K562 (cell line): ENCODE data around the gene CD4. TPM values are rescaled to one million over a fixed set of nuclear protein-coding genes. Genes with fewer than 3 reads are reported as not detected.

ENCODE experiments used
- CREB3L1 ChIP-seq: fragments of 450-650 bp; IDR thresholded peaks from 2 replicates; pipeline ENCODE4 v1.6.1; 2014; ENCODE audit warnings: low read depth, mild to moderate bottlenecking, moderate library complexity, borderline replicate concordance
- CXXC5 ChIP-seq: fragments of 250-450 bp; sonication (Bioruptor Pico); IDR thresholded peaks from 2 replicates; pipeline ENCODE4 v1.8.0; 2022; ENCODE audit warnings: inconsistent platforms, mild to moderate bottlenecking, moderate library complexity
- ELK1 ChIP-seq: sonication (generic); formaldehyde crosslinking; IDR thresholded peaks from 2 replicates; pipeline ENCODE4 v1.8.1; 2022; ENCODE audit warnings: missing genetic modification reagents
- FOS ChIP-seq: IDR thresholded peaks from 3 replicates; pipeline ENCODE4 v1.6.1; 2011; ENCODE audit not compliant: insufficient read length; ENCODE audit errors: extremely low read depth
- FOXP1 ChIP-seq: sonication (generic); formaldehyde crosslinking; IDR thresholded peaks from 2 replicates; pipeline ENCODE4 v1.8.0; 2022; ENCODE audit warnings: mild to moderate bottlenecking, missing genetic modification reagents
- HDAC1 ChIP-seq, 2 experiments: fragments of 450-650 bp; IDR thresholded peaks; 2 replicates each; pipeline ENCODE4 v1.6.1; 2016 to 2017; ENCODE audit warnings: inconsistent platforms in 1 of 2, mild to moderate bottlenecking in 1 of 2, moderate library complexity in 1 of 2
- MYC ChIP-seq, 2 experiments: fragments of 250-450 bp in 1 of 2; sonication (Bioruptor Pico) in 1 of 2; IDR thresholded peaks; 2 replicates each; pipeline versions ENCODE4 v1.5.1 to v1.6.1; 2012 to 2021; ENCODE audit warnings: low read depth in 2 of 2, borderline replicate concordance in 1 of 2, improper control_type of control experiment in 1 of 2, low read length in 1 of 2, mild to moderate bottlenecking in 1 of 2, moderate library complexity in 1 of 2
- NEUROD1 ChIP-seq: fragments of 150-350 bp; IDR thresholded peaks from 2 replicates; pipeline ENCODE4 v1.6.1; 2014; ENCODE audit warnings: borderline replicate concordance, low read length, low read depth; ENCODE audit not compliant: partially characterized antibody
- NFIC ChIP-seq: fragments of 450-650 bp; IDR thresholded peaks from 2 replicates; pipeline ENCODE4 v1.6.1; 2017; ENCODE audit warnings: mild to moderate bottlenecking, inconsistent platforms
- OTX1 ChIP-seq: fragments of 450-650 bp; formaldehyde crosslinking; IDR thresholded peaks from 2 replicates; pipeline ENCODE4 v1.4.0; 2022; ENCODE audit warnings: mild to moderate bottlenecking
- PHF20 ChIP-seq: fragments of 450-650 bp; IDR thresholded peaks from 2 replicates; pipeline ENCODE4 v1.6.1; 2018; ENCODE audit not compliant: partially characterized antibody
- RHOXF2B ChIP-seq: fragments of 250-450 bp; sonication (Bioruptor Pico); conservative IDR thresholded peaks from 2 replicates; pipeline ENCODE4 v1.5.1; 2021
- TAF9B ChIP-seq: fragments of 450-650 bp; IDR thresholded peaks from 2 replicates; pipeline ENCODE4 v1.6.1; 2018; ENCODE audit warnings: mild to moderate bottlenecking; ENCODE audit not compliant: partially characterized antibody
- polyA plus RNA-seq, 8 experiments: library from polyadenylated mRNA; depleted of rRNA in 4 of 8; stranded (reverse) in 5 of 8; unstranded in 3 of 8; fragments of >200 nt; fragmentation: Nextera tagmentation in 2 of 8; fragmentation: Illumina TruSeq in 1 of 8; extraction: Ambion mirVana in 2 of 8; extraction: Trizol in 1 of 8; gene quantifications; 2 replicates each; pipeline versions ENCODE4 v1.2.1 to v1.2.3, GENCODE V29; 2011 to 2014; ENCODE audit warnings: inconsistent platforms in 1 of 8, missing spikeins in 1 of 8
- total RNA-seq, 7 experiments: library from RNA; depleted of rRNA in 6 of 7; stranded (reverse); fragments of >200 nt in 6 of 7; fragmentation: Illumina TruSeq in 2 of 7; extraction: Trizol in 2 of 7; gene quantifications; 2 replicates each; pipeline versions ENCODE4 v1.2.1 to v1.2.3, GENCODE V29; 2011 to 2021; ENCODE audit warnings: low replicate concordance in 1 of 7
- TF ChIP-seq, protein P1 (sequence below), 2 experiments: fragments of 450-650 bp in 1 of 2; sonication (generic) in 1 of 2; formaldehyde crosslinking in 1 of 2; IDR thresholded peaks in 1 of 2; conservative IDR thresholded peaks in 1 of 2; 2 replicates each; pipeline versions ENCODE4 v1.6.1 to v1.8.1; 2016 to 2023; ENCODE audit warnings: mild to moderate bottlenecking in 2 of 2, moderate library complexity in 2 of 2, inconsistent platforms in 1 of 2, missing genetic modification reagents in 1 of 2
- TF ChIP-seq, protein P2 (sequence below): sonication (generic); formaldehyde crosslinking; IDR thresholded peaks from 2 replicates; pipeline ENCODE4 v1.8.0; 2022; ENCODE audit warnings: mild to moderate bottlenecking, missing genetic modification reagents

The CD4 gene
- total and polyA plus RNA-seq, 9 of the 15 experiments (the other 6 are each of a cell fraction or from before 2014, with no cell fraction given): 0.06 to 0.27 (median 0.09) TPM; not detected in 5

DNA sequence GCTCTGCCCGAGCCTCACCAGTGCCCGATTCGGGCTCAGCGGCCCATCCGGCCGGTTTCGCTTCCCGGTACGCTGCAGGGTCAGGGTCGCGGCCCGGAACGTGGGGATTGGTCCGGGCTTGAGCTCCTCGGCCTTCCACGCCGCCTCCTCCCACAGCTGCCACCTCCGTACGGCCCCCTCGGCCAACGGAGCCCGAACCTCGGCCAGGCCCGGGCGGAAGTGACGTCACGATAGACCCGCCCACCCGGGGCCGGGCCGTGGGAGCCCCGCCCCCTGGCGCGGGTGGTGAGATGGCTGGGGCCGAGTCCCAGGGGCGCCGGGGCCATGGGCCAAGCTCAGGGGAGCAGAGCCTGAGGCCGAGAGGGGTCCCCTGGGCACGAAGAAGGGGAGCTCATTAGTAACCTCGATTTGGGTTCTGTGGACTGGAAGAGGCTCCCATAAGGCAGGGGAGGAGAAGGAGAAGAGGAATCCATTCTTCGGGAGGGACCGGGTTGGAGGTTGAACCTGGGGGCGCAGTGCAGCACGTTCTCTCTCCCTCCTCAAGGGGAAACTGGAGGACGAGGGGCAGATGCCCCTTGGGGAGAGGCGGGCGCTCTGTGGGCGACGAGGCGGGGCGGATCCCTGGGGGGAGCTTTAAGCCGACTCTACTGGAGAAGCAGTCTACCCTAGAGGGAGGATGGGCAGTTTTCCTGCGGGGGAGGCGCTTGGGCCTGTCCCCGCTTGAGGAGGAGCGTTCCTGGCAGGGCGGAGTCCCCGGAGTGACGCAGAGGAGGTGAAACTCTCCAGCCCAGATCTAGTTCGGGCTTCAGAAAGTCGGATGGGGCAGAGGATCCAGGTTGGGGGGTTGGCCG is 36.2 kb upstream of the CD4 start, which contains the start of gene MLF2 (continued):
- TF ChIP-seq, protein P1, sequence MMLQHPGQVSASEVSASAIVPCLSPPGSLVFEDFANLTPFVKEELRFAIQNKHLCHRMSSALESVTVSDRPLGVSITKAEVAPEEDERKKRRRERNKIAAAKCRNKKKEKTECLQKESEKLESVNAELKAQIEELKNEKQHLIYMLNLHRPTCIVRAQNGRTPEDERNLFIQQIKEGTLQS (IDR thresholded peaks at IDR 0.05): peak; percentile 93
- TF ChIP-seq, protein P1 (CRISPR knock-in tag; conservative IDR thresholded peaks at IDR 0.05): no peak
- TF ChIP-seq ELK1 (CRISPR knock-in tag) (0 out of 2 replicates have a peak, but pooled peaks have one; percentile 44), FOS (no peak), CXXC5 (CRISPR knock-in tag) (peak; percentile 35; the same call in 1 of the 2 replicates), FOXP1 (CRISPR knock-in tag) (no peak), OTX1 (CRISPR knock-in tag) (0 out of 2 replicates have a peak, but pooled peaks have one; percentile 13), NEUROD1 (peak; percentile 30), HDAC1 (IDR thresholded peaks at IDR 0.05) (peak in 1 of 2 experiments; percentile 46; a peak in 2 of 4 replicates), NFIC (peak; percentile 19; the same call in 1 of the 2 replicates), PHF20 (peak; percentile 68), RHOXF2B (CRISPR knock-in tag) (no peak), MYC (IDR thresholded peaks at IDR 0.05; ENCODE audit: low read depth, low read length) (peak; percentile 58), MYC (CRISPR knock-in tag; IDR thresholded peaks at IDR 0.05; ENCODE audit: borderline replicate concordance, low read depth) (no peak), CREB3L1 (peak; percentile 44; the same call in 1 of the 2 replicates), TAF9B (peak; percentile 60)
- TF ChIP-seq, protein P2, sequence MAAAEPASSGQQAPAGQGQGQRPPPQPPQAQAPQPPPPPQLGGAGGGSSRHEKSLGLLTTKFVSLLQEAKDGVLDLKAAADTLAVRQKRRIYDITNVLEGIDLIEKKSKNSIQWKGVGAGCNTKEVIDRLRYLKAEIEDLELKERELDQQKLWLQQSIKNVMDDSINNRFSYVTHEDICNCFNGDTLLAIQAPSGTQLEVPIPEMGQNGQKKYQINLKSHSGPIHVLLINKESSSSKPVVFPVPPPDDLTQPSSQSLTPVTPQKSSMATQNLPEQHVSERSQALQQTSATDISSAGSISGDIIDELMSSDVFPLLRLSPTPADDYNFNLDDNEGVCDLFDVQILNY (CRISPR knock-in tag): no peak
